ENCODE data around the gene SMIM9.
A peak's percentile ranks its signal among the peaks of the same experiment; 100 is the strongest.

The SMIM9 gene

DNA sequence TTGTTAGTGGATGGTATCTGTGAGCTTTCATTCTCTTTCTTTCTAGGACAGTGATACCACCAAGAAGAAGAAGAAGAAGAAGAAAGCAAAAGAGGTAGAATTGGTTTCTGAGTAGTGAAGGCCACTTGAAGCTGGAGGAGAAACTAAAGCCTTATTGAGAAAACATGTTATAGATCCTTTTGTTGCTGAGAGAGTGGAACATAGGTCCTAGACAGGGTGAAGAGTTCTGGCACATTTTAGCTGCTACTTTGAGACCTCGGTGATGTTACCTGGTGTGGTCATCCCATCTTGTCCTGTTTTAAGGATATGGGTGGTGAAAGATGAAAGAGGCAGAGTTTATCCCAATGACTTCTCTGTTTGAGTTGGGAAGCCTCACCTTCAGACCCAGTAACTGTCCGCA is 57.7 kb downstream of the SMIM9 start:
- DNase-seq, result no peak

DNA sequence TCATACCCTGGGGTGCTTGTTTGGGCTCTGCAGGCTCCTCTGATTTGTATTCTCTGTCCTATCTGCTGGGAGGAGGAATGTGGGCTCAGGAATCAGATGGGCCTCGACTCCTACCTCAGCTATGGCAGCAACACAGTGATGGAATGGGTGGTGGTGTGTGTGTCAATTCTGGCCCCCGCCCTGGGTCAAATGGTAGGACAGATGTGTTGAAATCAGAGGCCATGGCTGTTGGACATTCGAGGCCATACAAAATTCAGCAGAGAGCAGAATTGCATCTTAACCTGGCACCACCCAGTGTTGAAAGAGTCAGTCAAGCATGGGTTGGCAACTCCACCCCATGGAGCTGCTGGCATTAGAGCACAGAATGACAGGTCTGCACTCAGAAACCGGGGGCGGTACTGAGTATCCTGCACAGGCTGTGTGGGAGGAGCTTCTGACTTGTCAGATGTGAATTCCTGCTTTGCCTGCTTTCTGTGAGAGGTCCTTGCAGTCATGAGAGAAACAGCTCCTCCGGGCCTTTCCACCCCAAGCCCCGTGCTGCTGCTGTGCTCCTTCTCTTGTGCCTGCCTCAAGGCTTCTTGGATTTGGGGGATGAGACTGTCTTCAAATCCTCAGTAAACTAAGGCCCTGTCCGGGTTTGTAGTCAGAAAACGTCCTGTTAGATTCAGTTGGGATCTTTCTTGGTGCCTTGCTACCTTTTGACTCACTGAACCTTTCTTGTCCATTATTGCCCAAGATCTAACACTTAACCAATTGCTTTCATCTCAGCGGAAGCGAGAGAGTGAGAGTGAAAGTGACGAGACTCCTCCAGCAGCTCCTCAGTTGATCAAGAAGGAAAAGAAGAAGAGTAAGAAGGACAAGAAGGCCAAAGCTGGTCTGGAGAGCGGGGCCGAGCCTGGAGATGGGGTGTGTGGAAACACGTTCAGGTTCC is 58.8 kb downstream of the SMIM9 start:
- DNase-seq, result peak; percentile 40

DNA sequence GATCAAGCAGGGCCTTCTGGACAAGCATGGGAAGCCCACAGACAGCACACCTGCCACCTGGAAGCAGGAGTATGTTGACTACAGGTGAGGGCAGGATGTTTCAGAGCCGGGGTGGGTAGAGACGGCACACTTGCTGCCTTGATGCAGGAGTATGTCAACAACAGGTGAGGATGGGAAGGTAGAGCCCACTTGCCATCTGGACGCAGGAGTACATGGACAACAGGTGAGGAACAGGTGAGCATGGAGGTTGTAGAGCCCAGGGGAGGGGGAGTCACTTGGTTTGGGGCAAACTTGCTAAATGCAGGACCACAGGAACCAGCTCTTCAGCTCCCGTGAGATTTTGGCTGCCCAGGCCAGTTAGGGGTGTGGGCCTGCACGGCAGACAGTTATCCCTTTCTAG is 59.8 kb downstream of the SMIM9 start:
- DNase-seq, result no peak
